ENCODE results near the gene COMT.

DNA sequence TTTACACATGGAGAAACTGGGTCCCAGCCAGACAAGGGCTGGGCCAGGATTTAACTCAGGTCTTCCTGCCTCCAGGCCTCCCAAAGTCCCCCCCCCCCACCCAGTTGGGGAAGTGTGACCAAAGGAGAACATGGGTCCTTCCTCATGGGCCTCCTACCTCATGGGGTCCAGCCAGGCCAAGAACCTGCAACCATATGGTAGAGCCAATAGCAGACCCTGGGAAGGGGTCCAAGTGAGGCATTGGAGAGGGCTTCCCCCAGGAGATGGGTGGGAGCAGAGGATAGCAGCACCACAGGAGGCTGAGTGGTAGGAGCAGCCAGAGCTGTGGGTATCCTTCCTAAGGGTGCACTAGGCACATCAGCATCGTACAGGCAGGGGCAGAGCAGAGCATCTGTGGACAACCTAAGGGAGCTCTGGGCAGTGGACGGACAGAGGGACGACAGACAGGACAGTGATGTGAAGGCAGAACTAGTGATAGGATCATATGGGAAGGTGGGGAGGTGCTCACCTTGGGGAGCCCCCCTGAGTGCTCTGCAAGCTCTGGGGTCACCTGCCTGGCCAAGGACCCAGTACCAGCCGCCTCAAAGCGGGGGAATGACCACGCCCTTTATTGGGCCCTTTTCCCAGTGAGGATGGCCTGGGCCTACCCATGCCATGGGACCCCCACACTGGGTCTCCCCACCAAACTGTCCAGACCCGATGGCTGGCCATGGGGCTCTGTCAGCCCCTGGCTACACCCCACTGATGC is 70.6 kb downstream of the COMT start:
- no peak for TF ChIP-seq RAD21 (IDR thresholded peaks at IDR 0.05; ENCODE audit: low read length)
- TF ChIP-seq, protein P1, sequence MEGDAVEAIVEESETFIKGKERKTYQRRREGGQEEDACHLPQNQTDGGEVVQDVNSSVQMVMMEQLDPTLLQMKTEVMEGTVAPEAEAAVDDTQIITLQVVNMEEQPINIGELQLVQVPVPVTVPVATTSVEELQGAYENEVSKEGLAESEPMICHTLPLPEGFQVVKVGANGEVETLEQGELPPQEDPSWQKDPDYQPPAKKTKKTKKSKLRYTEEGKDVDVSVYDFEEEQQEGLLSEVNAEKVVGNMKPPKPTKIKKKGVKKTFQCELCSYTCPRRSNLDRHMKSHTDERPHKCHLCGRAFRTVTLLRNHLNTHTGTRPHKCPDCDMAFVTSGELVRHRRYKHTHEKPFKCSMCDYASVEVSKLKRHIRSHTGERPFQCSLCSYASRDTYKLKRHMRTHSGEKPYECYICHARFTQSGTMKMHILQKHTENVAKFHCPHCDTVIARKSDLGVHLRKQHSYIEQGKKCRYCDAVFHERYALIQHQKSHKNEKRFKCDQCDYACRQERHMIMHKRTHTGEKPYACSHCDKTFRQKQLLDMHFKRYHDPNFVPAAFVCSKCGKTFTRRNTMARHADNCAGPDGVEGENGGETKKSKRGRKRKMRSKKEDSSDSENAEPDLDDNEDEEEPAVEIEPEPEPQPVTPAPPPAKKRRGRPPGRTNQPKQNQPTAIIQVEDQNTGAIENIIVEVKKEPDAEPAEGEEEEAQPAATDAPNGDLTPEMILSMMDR (conservative IDR thresholded peaks at IDR 0.05; ENCODE audit: low read depth, low read length): no peak
- no peak for TF ChIP-seq NFE2L2 (IDR thresholded peaks at IDR 0.05; ENCODE audit: low read depth, low read length)
- no peak for TF ChIP-seq BHLHE40 (IDR thresholded peaks at IDR 0.05; ENCODE audit: low read depth, low read length)
- no peak for TF ChIP-seq MXI1 (IDR thresholded peaks at IDR 0.05; ENCODE audit: borderline replicate concordance, low read depth, low read length)
- no peak for TF ChIP-seq SMC3 (IDR thresholded peaks at IDR 0.05; ENCODE audit: low read depth, low read length)
- TF ChIP-seq, protein P2, sequence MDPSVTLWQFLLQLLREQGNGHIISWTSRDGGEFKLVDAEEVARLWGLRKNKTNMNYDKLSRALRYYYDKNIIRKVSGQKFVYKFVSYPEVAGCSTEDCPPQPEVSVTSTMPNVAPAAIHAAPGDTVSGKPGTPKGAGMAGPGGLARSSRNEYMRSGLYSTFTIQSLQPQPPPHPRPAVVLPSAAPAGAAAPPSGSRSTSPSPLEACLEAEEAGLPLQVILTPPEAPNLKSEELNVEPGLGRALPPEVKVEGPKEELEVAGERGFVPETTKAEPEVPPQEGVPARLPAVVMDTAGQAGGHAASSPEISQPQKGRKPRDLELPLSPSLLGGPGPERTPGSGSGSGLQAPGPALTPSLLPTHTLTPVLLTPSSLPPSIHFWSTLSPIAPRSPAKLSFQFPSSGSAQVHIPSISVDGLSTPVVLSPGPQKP (IDR thresholded peaks at IDR 0.05; ENCODE audit: borderline replicate concordance, low read depth, low read length): no peak
- TF ChIP-seq CHD1 (IDR thresholded peaks at IDR 0.05; ENCODE audit: low read depth, low read length): no peak
- no peak for TF ChIP-seq RFX5 (IDR thresholded peaks at IDR 0.05; ENCODE audit: low read depth, low read length)
- TF ChIP-seq POLR2A (IDR thresholded peaks at IDR 0.05; ENCODE audit: low read depth, low read length): no peak
- no peak for TF ChIP-seq FOS (IDR thresholded peaks at IDR 0.05; ENCODE audit: low read depth, low read length)
- no peak for TF ChIP-seq MAFK (IDR thresholded peaks at IDR 0.05; ENCODE audit: low read depth, low read length)
